ENCODE measurements around the gene RER1.
"Not testable (repeated sequence)": the region's sequence is repeated elsewhere in the genome, so short reads cannot be mapped to it uniquely, and the experiment has no call there.

The RER1 gene

DNA sequence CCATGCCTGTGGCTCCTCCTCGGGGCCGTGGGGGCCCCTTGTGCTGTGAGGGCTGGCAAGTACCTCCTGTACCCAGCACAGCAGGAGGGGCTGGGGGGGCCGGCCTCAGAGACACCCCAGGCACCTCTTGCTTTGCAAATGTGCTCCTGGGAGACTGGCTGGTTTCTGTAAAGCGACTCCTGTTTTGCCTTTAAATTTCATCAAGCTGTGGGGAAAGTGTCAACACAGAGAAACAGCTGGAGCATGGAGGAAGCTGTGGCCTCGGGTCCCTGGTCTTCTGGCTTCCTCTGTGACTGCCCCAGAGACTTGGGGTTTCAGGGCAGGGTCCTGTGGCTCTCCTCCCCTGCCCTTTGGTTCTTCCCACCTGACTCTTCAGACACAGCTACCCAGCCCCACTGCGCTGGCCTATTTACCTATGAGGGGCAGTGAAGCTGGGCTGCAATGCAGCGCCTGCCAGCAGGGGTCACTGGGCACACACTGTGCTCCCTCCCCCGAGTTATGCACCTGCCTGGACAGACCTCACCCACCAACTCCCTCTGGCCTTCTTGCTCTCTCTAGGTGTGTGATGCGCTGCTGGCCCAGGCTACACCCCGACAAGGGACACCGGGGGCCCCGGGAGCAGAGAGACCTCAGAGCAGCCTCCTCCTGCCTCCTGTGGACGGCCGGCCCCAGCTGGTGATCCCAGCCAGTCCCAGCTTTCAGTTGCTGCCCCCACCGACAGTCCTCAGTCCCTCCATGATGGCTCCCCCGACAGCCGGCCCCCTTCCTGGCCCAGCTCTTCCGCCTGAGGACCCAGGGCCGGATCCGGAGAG lies 38.3 kb downstream of the RER1 start:
- DNase-seq: no peak

DNA sequence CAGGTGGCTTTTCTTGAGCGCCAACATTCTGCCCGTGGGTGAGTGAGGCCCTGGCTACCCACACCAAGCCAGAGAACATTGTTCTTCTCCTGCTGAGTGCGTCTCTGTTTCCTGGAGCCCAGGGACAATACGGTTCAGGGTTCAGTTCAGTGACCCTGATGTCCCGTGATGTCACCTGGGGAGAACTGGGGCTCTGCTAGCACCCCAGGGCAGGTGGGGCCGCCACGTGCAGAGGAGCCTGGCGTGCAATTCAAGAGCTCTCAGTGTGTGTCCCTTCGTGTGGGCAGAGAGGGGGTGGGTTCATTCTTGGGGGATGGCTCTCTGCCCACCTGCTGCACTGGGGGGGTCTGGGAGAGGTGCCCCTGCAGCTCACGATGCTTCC lies 38.9 kb downstream of the RER1 start:
- DNase-seq: no peak

DNA sequence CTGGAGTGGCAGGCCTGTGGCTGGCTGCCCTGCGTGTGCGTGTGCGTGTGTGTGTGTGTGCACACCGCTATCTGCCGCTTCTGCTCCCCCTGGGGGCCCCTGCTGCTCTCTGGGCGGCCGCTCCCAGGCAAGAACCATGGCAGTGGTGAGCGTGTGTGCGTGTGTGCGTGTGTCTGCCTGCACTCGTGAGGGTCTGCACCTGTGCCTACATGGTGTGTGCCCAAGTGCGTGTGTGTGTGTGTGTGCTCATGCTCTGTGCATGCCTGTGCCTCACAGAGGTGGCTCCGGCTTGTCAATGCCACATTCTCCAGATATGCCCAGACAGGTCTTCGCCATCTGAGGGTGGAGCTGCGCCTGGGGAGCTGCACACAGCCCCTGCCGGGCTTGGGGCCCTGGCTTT lies 39.5 kb downstream of the RER1 start:
- DNase-seq: no peak

DNA sequence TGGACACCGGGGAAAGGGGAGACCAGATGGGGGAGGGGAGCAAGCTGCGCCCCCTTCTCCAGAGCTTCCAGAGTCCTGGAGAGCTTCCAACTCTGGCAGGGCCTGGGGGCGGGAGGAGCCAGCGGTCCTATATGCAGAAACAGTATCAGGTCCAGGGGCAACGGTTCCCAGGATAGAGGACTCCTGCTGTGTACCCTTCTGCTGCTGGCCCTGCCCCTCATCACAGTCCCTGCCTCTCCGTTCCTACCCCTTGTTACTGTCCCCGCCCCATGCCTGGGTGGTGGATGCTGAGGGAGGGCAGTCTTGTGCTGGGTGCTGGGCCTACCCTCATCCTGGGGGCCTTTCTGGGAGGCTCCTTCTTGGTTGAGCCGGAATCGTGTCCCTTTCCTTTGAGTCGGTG lies 39.9 kb downstream of the RER1 start:
- DNase-seq: no peak

DNA sequence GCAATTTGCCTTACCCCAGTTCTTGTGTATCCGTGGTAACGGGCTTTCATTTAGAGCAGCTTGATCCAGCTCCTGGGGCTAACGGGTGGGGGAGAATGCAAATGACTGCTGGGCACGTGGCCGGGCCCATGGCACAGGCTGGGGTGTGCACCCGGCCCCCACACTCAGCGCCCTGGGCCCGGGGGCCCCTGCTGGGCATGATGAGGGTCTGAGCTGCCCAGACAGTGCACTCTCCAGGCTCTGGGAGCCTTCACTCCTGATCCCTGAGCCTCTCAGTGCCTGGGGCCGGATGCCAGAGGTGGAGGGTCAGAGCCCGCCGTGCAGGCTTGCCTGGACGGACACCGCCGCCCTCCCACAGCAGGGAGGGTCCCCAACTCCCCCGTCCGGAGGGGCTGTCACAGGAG lies 40.8 kb downstream of the RER1 start:
- DNase-seq: no peak

DNA sequence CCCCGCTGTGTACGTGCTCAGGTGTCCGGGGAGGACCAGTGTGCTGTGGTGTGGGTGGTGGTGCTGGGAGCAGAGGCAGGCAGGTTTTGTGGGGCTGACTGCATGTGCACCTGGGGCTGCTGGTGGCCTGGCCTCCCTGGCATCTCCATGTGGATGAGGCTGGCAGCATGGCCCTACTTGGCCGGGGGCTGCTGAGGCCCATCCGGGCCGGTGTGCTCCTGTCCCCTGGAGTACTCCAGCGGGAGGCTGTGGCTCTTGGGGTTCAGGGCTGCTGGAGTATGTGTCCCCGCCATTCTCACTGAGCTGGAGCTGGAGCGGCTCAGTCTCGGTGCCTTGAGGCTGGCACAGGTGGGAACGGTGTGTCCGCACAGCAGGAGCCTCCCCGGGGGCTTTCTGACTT lies 41.6 kb downstream of the RER1 start:
- DNase-seq: no peak

DNA sequence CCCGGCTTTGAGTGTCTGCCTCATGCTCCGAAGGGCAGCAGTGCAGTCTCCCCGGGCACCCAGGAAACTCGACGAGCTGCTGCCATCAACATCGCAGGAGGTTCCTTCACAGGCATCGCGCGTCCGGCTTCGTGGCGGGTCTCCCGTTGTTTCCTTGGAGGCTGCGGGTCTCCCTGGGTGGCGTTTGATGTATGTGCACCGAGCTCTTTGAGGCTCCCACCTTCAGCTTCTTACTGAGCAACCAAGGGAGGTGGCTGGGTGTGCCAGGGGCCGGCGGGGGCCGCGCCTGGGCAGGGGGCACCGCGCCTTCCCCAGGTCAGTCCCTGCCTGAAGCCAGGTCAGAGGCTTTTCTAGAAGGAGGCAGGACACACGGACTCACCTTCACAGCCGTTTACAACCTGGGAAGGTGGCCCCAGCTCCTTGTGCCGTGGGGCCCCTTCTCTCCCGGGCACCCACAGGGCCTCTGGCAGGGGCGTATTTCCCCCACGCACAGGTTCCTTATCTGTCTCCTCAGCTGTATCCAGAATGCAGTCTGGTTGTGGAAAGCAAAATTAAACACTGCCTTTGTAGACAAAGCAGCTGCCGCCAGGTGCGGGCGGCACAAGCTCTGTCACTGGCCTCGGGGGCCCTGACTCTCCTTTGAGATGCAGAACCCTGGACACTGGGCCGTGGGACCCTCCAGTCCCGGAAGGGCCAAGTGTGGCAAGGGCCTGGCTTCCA lies 42.5 kb downstream of the RER1 start:
- no peak for DNase-seq

DNA sequence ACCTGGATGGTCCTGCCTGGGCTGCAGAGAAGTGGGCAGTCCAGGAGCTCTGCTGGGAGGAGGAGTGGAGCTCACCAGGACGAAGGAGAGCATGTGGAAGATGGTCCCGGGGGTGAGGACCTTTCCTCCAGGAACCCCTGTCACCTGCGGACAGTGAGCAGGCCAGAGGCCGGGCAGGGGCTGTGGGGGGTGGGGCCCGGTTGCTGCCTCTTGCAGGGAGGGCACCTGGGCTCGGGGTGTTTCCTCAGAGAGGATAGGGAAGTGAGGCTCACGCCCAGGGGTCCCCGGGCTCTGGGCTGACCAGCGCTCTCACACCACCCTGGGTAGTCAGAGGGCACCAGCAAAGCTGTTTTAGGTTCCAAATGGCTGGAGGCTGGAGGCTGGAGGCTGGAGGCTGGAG lies 43.5 kb downstream of the RER1 start:
- no peak for DNase-seq

DNA sequence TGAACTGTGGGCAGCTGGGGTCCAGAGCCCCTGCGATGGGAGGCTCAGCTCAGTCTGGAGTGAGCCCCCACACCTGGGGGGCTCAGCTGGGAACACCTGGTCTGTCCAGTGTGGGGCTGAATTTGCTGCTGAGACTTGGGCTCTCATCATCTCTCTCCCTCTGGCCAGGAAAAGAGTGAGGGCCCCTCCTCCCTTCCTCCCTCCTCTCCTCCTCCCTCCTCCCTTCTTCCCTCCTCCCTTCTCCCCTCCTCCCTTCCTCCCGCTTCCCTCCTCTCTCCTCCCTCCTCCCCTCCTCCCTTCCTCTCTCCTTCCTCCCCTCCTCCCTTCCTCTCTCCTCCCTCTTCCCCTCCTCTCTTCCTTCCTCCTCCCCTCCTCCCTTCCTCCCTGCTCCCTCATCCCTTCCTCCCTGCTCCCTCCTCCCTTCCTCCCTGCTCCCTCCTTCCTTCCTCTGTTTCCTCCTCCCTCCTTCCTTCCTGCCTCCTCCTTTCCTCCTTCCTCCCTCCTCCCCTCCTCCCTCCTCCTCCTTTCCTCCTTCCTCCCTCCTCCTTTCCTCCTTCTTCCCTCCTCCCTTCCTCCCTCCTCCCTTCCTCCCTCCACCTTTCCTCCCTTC lies 44.2 kb downstream of the RER1 start:
- DNase-seq: no peak

DNA sequence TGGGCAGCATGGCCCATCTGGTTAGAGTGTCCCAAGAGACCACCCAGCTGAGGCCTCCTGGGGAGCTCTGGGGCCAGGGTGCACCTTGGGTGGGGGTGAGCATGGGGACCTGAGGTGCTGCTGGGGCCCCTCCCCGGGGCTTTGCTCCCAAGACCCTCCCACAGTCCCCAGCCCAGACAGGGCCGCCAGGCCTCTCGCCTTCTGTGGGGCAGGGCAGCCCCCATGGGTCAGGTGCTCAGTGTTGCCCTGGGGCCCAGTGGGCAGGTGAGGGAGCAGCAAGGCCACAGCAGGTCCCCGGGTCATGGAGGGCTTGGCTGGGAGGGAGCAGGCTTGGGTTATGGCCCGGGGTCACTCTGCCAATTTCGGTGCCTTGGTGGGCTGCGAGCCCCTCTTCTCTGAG lies 45.2 kb downstream of the RER1 start:
- DNase-seq: no peak

DNA sequence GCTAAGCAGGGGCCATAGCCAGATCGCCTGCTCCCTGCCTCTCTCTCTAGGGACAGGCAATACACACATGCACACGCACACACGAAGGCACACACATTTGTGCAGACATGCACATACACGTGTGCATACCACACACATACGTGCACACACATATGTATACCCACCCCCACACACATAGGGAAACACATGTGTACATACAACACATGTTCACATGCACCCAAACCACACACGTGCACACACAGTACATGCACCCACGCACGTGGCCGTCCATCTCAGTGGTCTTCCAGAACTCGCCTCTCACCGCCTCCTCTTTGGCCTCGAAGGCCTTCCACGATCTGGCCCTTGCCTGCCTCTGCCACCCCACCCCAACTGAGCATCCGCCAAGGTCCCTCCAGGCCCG lies 46.0 kb downstream of the RER1 start:
- no peak for DNase-seq

DNA sequence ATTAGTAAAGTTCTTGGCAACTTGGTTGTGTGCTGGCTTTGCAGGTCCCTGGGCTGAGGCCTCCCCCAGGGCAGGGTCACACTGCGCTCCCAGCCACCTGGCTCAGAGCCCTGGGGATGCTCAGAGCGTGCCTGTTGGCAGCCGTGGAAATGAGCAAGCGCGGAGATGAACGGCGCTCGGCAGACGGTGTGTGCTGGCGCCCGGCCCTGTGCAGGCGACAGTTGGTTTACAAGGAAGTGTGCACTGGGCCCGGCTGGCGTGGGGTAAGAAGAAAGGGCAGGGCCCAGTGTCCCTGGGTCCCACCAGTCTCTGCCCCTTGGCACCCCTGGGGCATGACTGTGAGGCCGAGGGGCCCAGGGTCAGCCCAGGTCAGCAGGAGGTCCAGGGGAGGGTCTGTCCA lies 46.4 kb downstream of the RER1 start:
- no peak for DNase-seq

DNA sequence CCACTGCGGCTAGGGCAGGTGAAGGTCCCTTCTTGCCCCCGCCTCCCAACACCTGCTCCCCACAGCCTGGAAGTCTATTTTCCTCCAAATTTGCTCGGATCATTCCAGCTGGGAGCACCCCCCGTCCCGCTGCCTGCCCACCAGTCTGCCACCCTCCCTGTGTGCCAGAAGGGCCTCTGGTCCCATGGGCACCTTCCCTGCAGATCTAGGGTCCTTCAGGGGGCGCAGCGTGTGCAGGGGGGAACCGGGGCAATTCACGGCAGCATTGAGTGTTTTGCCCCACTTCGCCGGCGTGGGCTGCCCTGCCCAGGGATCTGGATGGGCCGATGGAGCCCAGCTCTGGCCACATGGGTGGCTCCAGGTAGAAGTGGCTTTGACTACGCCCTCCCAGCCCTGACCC lies 47.0 kb downstream of the RER1 start:
- no peak for DNase-seq

DNA sequence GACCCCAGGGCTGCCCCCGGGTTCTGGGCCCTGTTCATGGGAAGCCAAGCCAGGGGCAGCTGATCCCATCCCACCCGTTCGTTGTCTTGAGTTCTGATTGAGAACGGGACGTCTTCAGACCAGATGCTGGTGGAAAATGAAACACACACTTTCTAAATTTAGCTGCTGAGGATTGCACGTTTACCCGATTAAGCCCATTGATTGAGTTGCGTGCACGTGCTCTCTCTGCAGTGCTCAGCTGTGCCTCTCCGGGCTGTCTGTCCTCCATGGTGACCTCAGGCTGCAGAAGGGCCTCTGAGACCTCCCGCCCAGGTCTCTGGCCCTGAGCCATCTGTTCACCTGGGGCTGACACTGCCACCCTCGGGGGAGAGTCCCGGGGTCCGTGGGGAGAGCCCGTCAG lies 47.7 kb downstream of the RER1 start:
- DNase-seq: no peak

DNA sequence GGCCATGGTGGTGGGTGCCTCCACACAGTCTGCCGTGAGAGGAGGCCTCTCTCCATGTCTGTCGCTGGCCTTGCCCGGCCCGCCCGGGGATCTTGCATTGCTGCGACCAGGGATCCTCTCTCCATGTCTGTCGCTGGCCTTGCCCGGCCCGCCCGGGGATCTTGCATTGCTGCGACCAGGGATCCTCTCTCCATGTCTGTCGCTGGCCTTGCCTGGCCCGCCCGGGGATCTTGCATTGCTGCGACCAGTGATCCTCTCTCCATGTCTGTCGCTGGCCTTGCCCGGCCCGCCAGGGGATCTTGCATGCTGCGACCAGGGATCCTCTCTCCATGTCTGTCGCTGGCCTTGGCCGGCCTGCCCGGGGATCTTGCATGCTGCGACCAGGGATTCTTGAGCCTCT lies 48.7 kb downstream of the RER1 start:
- not testable (repeated sequence) for DNase-seq

DNA sequence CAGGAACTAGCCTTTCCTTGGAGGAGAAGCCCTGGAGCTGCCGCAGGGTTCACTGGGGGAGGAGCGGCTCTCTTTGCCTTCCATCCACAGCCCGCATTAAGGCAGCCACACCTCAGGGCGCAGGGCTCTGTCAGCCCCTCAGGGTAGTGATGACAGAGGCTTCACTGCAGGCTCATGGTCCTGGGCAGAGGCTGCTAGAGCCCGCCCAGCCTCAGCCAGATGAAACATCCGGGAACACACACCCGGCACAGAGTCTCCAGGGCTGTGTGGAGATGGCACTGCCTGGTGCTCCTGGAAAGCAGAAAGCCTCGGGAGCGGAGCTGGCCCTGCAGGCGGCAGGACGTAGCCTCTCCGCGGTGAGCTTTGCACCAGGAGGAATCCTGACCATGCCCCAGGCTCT lies 50.1 kb downstream of the RER1 start:
- DNase-seq: no peak

DNA sequence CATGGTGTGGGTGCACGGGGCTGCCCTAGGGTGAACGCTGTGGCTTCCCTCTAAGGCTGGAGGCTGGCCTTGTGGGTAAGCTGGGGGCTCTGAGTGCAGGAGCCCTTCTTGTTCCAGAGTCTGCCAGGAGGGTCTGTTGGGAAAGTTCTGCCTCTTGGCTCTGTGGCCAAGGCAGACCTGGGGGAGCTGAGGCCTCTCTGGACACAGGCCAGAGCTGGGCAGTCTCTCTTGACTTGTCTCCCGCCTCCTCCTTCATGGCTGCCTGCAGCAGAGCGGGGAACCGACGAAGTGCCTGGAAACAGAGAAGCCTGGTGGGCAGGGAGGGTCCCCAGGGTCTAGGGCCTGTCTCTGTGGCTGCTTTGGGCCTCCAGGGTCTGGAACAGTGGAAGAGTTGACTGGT lies 51.0 kb downstream of the RER1 start:
- DNase-seq: no peak

DNA sequence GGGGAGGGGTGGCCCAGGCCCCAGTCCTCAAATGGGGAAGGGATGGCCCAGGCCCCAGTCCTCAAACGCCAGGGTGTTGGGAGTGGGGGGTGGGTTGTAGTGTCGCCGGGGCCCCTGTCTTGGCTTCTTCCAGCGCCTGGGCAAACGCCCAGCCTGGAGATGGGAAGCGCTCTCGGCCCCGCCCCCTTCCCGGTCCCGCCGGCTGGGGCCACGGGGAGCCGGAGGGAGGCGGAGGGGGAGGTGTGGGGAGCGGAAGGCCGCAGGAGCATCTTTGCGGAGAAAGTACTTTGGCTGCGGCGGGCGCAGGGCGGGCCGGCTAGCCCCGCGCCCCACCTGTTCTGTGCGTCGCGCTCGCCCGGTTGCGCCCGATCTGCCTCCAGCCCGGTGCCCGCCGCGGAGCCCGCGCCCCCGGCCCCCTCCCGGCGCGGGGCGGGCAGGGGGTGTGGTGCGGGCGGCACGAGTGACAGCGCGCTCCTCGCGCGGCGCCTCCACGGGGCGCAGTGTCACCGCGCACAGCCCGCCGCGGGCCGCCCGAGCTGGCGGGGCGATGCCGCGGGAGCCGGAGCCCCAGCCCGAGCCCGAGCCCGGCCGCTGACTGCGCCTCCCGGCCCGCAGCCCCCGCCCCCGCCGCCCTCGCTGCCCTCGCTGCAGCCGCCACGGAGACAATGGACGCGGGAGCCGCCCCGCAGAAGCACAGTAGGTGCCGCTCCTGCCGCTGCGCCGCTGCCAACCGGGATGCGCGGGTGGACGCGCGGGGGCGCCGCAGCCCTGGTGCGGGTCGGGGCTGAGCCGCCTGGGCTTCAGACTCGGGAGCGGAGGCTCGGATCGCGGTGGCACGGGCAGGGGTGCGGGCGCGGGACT lies 51.9 kb downstream of the RER1 start:
- no peak for DNase-seq

DNA sequence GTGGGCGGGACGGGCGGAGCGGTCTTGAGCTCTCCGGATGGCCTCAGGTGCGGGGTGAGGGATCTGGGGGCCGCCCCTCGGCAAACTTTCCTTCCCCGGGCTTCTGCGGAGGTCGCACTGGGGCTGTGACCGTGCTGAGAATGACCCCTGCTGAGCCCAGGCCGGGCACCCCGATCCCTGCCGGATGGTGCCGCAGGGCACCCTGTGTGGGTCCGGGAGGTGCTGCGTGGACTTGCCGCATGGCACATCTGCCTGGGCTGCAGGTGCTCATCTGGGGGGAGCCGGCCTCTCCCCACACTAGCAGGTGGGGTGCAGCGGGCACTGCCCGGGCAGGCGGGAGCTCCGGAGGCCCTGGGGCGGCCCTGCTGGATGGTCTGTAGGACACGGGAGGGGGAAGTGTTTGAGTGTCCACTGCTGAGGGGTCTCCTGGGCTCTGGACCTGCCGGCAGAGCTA lies 52.5 kb downstream of the RER1 start:
- no peak for DNase-seq

DNA sequence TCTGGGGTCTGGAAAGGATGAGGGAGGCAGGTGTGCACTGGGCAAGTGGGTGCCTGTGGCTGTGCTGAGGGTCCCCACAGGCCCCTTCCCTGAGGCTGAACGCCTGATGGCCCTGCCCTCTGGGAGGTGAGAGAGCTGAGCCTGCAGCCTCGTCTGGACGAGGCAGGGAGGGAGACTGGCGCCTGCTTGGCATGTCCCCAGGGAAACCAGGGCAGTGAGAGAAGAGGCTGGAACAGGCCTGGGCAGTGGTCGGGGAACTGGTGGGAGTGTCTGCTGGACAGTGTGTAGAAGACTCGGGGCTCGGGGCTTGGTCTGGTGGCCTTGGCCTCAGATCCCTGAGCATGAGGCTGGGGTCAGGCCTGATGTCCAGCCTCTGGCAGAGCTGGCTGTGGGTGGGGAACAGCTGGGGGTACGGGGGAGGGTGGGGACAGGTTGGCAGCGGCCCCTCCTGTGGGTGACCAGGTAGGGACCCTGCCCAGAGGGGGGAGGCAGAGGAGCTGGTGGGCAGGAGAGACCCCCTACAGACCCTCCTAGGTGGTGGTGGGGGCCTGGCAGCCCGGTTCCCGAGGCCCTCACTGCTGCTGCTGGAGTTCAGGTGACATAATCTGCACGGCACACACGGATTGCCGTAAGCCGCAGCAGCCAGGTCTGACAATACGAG lies 53.7 kb downstream of the RER1 start:
- DNase-seq: no peak

DNA sequence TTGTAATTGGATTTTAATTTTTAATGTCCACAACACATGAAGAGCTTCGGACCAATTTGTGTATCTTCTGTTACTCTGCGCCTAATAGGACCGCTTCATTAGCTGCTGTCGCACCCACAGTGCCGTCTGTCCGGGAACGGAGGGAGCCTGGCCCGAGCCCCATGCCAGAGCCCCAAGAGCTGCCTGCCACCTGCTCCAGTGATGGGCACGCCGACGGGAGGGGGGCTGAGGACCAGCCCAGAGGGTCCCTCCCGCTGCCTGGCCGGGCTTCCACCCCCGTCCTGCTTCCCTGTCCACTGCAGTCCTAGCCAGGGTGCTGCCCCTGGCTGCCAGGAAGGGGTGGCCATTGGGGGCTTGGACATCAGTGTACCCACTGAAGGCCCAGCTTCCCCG lies 54.2 kb downstream of the RER1 start:
- no peak for DNase-seq

DNA sequence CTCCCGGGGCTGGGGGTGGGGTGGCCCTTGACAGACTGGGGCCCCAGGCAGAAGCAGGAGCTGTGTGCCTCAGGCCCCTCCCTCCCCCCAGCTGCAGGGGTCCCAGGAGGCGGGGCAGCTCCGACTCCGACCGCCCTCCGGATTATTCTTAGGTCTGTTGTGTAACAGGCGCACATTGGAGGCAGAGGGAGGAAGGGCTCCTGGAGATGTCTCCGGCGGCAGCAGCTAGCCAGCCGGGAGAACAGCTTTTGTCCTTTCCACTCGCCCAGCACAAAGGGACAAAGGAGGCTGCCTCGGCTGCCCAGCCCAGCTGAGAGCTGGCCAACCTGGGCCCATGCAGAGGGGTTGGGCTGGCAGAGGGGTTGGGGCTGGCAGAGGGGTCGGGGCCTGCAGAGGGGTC lies 54.8 kb downstream of the RER1 start:
- DNase-seq: no peak

DNA sequence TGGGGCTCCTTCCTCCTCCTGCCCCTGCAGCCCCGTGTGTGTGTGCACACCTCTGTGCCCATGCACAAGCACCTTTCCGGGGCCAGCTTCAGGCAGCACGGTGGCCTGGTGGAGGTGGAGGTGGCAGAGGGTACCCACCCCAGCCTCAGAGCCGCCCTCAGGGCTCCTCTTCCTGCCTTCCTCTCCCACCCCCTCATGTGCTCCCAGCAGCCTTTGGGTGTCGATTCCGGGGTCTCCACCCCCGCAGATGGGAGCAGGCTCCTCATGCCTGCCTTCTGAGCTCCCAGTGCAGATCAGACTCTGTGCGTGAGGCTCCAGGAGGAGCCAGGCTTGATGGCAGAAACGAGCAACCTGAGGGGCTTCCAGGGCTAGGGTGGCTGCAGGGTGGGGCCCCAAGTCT lies 55.2 kb downstream of the RER1 start:
- DNase-seq: no peak

Measured in CD4-positive, alpha-beta T cell treated with Interleukin-4 for 4 hours (primary cell).